AG09309 (cell line): ENCODE results near the gene RIPOR2.

Experiments
- DNase-seq: peaks from one replicate; pipeline ENCODE4 v3.0.0-alpha.2; 2010; ENCODE audit warnings: low read depth
- H3K4me3 ChIP-seq: 2 replicates; pipeline ENCODE4 v1.5.1; 2011; ENCODE audit warnings: mild to moderate bottlenecking, low read depth, low read length, moderate library complexity; ENCODE audit not compliant: control insufficient read depth
- CTCF ChIP-seq: IDR thresholded peaks from 2 replicates; pipeline ENCODE4 v1.5.1; 2011; ENCODE audit warnings: mild to moderate bottlenecking, low read depth, low read length, inconsistent platforms; ENCODE audit not compliant: insufficient read depth, control insufficient read depth; ENCODE audit errors: missing control alignments

The RIPOR2 gene

GRCh38 chr6:24867104-24867703 lies 68.6 kb downstream of the RIPOR2 start:
- no peak for TF ChIP-seq CTCF
- DNase-seq: no peak
- H3K4me3 ChIP-seq: no peak overlapping the region

- no peak for DNase-seq
Observed at GRCh38 chr6:24865161-24865560, 70.6 kb downstream of the RIPOR2 start.

GRCh38 chr6:24864343-24864742 lies 71.4 kb downstream of the RIPOR2 start:
- no peak for TF ChIP-seq CTCF
- H3K4me3 ChIP-seq: no peak overlapping the region
- no peak for DNase-seq

More at GRCh38 chr6:24865161-24865560, 70.6 kb downstream of the RIPOR2 start:
- no peak for TF ChIP-seq CTCF
- H3K4me3 ChIP-seq: no peak overlapping the region

GRCh38 chr6:24861934-24862333 lies 73.8 kb downstream of the RIPOR2 start:
- no peak for TF ChIP-seq CTCF
- no peak for DNase-seq
- no peak overlapping the region for H3K4me3 ChIP-seq

- TF ChIP-seq CTCF: no peak
- no peak for DNase-seq
- H3K4me3 ChIP-seq: no peak overlapping the region
Observed at GRCh38 chr6:24859608-24860200, 76.1 kb downstream of the RIPOR2 start.

- DNase-seq: no peak
- no peak overlapping the region for H3K4me3 ChIP-seq
- TF ChIP-seq CTCF: no peak
Observed at GRCh38 chr6:24859132-24859531, 76.6 kb downstream of the RIPOR2 start.
